Suprapubic skin (tissue), 4 donors: ENCODE data around the gene MTG2. TPM values are rescaled to one million over a fixed set of nuclear protein-coding genes. Genes with fewer than 3 reads are reported as not detected.

ENCODE experiments used
- DNase-seq, 2 donors: peaks; one replicate each; pipeline ENCODE4 v3.0.0-alpha.2; 2019; ENCODE audit warnings: low spot score in 2 of 2
- H3K27ac ChIP-seq: fragments of 200-600 bp; sonication (generic); one replicate; pipeline ENCODE4 v1.5.1; 2019
- H3K27me3 ChIP-seq: fragments of 200-600 bp; sonication (generic); one replicate; pipeline ENCODE4 v1.5.1; 2019
- H3K36me3 ChIP-seq: fragments of 200-600 bp; sonication (generic); one replicate; pipeline ENCODE4 v1.5.1; 2019
- H3K4me1 ChIP-seq: fragments of 200-600 bp; sonication (generic); one replicate; pipeline ENCODE4 v1.5.1; 2019
- H3K4me3 ChIP-seq: fragments of 200-600 bp; sonication (generic); one replicate; pipeline ENCODE4 v1.5.1; 2019; ENCODE audit warnings: mild to moderate bottlenecking
- H3K9me3 ChIP-seq: fragments of 200-600 bp; sonication (generic); one replicate; pipeline ENCODE4 v1.5.1; 2019
- CTCF ChIP-seq, 2 donors: fragments of 200-600 bp in 1 of 2; fragments of 450-650 bp in 1 of 2; sonication (generic) in 1 of 2; IDR thresholded peaks; one replicate each; pipeline ENCODE4 v1.5.1; 2016 to 2019; ENCODE audit warnings: antibody characterized with exemption in 2 of 2, mild to moderate bottlenecking in 1 of 2, moderate library complexity in 1 of 2
- EP300 ChIP-seq: sonication (generic); formaldehyde crosslinking; IDR thresholded peaks from one replicate; pipeline ENCODE4 v1.6.1; 2017; ENCODE audit warnings: antibody characterized with exemption
- POLR2A ChIP-seq, 2 donors: fragments of 450-650 bp; IDR thresholded peaks; one replicate each; pipeline ENCODE4 v1.6.1; 2017; ENCODE audit warnings: antibody characterized with exemption in 2 of 2, mild to moderate bottlenecking in 2 of 2, moderate library complexity in 2 of 2
- POLR2AphosphoS5 ChIP-seq, 3 donors: sonication (generic); formaldehyde crosslinking; IDR thresholded peaks; one replicate each; pipeline ENCODE4 v1.6.1; 2017; ENCODE audit warnings: antibody characterized with exemption in 3 of 3
- WGBS: methylation state at CpG from one replicate; pipeline ENCODE4 v1.1.5; 2018; 5-methylcytosine and 5-hydroxymethylcytosine counted together
- total RNA-seq, 4 donors: library from RNA; depleted of rRNA; stranded (reverse); fragments of >200 nt; gene quantifications; one replicate each; pipeline ENCODE4 v1.1.0, GENCODE V29; 2016

MTG2 gene
- total RNA-seq, 4 donors from 2014 or later, result 19.1 to 43.0 (median 30.3) TPM

- no peak for DNase-seq
- Histone ChIP-seq H3K4me3 (no peak overlapping the region), H3K27me3 (peaks cover 91% of the 10 kb centered on the region), H3K36me3 (no peaks in the 10 kb centered on the region), H3K9me3 (no peaks in the 10 kb centered on the region), H3K4me1 (peaks cover 25% of the 10 kb centered on the region), H3K27ac (no peak overlapping the region)
- WGBS, result 62% methylated on average over 15 of the region's 26 CpGs
- TF ChIP-seq CTCF (IDR thresholded peaks at IDR 0.05) (no peak), POLR2AphosphoS5 (IDR thresholded peaks at IDR 0.05) (no peak)
Measured at GRCh38 chr20:62216636-62217566, 34.1 kb downstream of the MTG2 start.

- Histone ChIP-seq H3K9me3 (no peaks in the 10 kb centered on the region), H3K36me3 (no peaks in the 10 kb centered on the region), H3K4me3 (no peak overlapping the region), H3K27ac (no peak overlapping the region), H3K4me1 (peaks cover 25% of the 10 kb centered on the region), H3K27me3 (peaks cover 95% of the 10 kb centered on the region)
- WGBS, result 60% methylated on average over 20 of the region's 38 CpGs
- no peak for TF ChIP-seq POLR2AphosphoS5 (IDR thresholded peaks at IDR 0.05)
- TF ChIP-seq POLR2A (IDR thresholded peaks at IDR 0.05), result no peak
- TF ChIP-seq CTCF (IDR thresholded peaks at IDR 0.05), result no peak
- no peak for TF ChIP-seq EP300
- DNase-seq, result no peak
Measured at GRCh38 chr20:62217913-62218773, 35.3 kb downstream of the MTG2 start.

- no peak overlapping the region for H3K27ac ChIP-seq
- peaks cover 25% of the 10 kb centered on the region for H3K4me1 ChIP-seq
- H3K36me3 ChIP-seq, result no peaks in the 10 kb centered on the region
- peaks cover 100% of the 10 kb centered on the region for H3K27me3 ChIP-seq
- no peaks in the 10 kb centered on the region for H3K9me3 ChIP-seq
- no peak for DNase-seq
- 1% methylated on average over 25 of the region's 84 CpGs for WGBS
- TF ChIP-seq POLR2A (IDR thresholded peaks at IDR 0.05) (no peak), POLR2AphosphoS5 (IDR thresholded peaks at IDR 0.05) (no peak), CTCF (IDR thresholded peaks at IDR 0.05) (no peak), EP300 (no peak)
- peak overlapping the region; percentile 44 for H3K4me3 ChIP-seq
Measured at GRCh38 chr20:62219101-62219991, 36.5 kb downstream of the MTG2 start.

- H3K4me3 ChIP-seq, result peak within 1 kb of the TSS; percentile 44
- TF ChIP-seq POLR2AphosphoS5 (IDR thresholded peaks at IDR 0.05) (no peak), POLR2A (IDR thresholded peaks at IDR 0.05) (no peak), CTCF (IDR thresholded peaks at IDR 0.05) (no peak), EP300 (no peak)
- no peak for DNase-seq
- WGBS, result 2% methylated on average over 15 of the region's 84 CpGs
- no peaks in the 10 kb centered on the region for H3K36me3 ChIP-seq
- H3K27me3 ChIP-seq, result peaks cover 100% of the 10 kb centered on the region
- H3K4me1 ChIP-seq, result peaks cover 25% of the 10 kb centered on the region
- H3K9me3 ChIP-seq, result no peaks in the 10 kb centered on the region
- H3K27ac ChIP-seq, result no peak within 1 kb of the TSS
Measured at GRCh38 chr20:62219992-62220665, 37.3 kb downstream of the MTG2 start, which contains the start of gene HRH3. HRH3 (minus strand) TSS chr20:62220278; CDS start chr20:62219970, 308 bp downstream.
